ENCODE measurements around the gene STARD3NL.
"Not testable (repeated sequence)": the region's sequence is repeated elsewhere in the genome, so short reads cannot be mapped to it uniquely, and the experiment has no call there.

Gene STARD3NL

GRCh38 chr7:38270405-38270804, 92.4 kb downstream of the STARD3NL start:
- not testable (repeated sequence) for DNase-seq

DNA sequence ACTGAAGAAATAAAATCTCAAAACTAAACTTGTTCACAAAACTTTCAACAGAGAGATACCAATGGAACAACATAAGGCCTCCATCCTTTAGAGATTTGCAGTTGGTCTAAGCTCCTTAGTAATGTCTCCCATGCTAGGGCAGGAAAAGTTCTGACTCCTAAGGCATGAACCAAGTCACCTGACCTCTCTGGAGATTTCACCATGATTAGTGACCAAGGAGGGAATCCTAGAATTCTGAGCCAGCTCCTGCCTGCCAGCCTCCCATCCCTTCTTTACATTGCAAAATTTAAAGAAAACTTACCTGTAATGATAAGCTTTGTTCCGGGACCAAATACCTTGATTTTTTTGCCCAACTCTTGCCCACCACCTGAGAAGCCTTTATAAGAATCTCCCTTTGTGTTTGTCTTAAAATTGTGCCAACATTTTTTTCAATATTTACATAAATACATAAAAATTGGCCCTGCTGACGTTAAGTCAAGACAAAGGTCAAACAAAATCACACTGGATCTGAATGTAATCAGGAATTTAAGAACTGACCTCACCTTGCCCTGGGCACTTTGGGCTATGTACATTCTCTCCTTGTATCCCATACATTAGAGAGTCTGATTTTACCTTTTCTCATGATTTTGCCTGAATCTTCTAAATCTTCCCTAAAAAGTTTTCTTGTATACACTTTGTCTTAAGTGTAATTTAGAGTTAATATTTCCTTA, 95.4 kb downstream of the STARD3NL start, which contains the start of gene TARP:
TSS of gene TARP (minus strand) at position 351 of the 710 bp plus-strand sequence.
- no peak for DNase-seq

DNA sequence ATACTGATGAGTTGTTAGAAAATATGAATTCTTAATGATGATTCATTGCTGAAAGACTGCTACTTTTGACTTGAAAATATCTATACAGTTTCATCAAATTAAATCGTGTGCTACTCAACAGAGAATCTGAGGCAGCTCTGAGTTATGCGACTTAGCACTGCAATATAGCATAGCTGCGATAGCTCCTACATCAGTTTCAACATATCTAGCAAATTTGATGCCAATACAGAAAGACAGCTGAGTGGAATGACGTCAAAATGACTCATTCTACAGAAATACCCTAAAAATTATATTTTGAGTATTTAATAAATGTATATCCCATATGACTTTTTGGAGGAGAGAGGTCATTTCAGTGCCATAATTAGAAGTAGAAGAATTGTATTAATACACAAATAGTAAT, 96.4 kb downstream of the STARD3NL start:
- DNase-seq = no peak

- DNase-seq = no peak
These were observed 97.0 kb downstream of the STARD3NL start for GRCh38 chr7:38274927-38275620.

- peak; percentile 50 for DNase-seq
These were observed 98.2 kb downstream of the STARD3NL start for GRCh38 chr7:38276096-38276877.

DNA sequence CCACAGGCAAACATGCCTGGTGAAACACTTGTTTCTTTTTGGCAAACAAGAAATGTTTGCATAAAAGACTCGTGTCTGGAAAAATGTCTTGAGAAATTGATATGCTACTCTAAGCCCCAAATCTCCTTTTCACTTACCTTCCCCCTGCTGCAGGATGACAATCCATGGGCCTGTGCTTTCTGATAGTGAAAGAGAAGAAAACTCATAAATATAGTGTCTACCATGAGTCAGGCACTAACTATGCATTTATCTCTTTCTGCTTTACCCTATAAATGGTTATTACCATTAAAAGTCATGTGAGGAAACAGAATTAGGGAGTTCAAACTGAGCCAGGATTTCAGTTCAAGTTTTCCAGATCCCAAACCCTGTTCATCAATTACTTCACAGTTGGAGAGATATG, 102.0 kb downstream of the STARD3NL start:
- DNase-seq = no peak

All from GDM1 (cell line).